Measurements from ENCODE around the gene PBX1.

PBX1 gene

GRCh38 chr1:164843743-164844500, 284.9 kb downstream of the PBX1 start:
- no peak for DNase-seq

GRCh38 chr1:164846731-164847691, 288.0 kb downstream of the PBX1 start:
- DNase-seq = no peak

GRCh38 chr1:164853146-164853545, 294.2 kb downstream of the PBX1 start:
- DNase-seq = no peak

GRCh38 chr1:164855716-164856329, 296.8 kb downstream of the PBX1 start:
- no peak for DNase-seq

GRCh38 chr1:164856381-164856780, 297.4 kb downstream of the PBX1 start:
- no peak for DNase-seq

- DNase-seq = no peak
These were observed 298.5 kb downstream of the PBX1 start for GRCh38 chr1:164857439-164857838.

- DNase-seq = no peak
These were observed 299.2 kb downstream of the PBX1 start for GRCh38 chr1:164858096-164858632.

- DNase-seq = no peak
These were observed 302.6 kb downstream of the PBX1 start for GRCh38 chr1:164861632-164862031.

- no peak for DNase-seq
These were observed 304.1 kb downstream of the PBX1 start for GRCh38 chr1:164863056-164863455.

- DNase-seq = no peak
These were observed 305.2 kb downstream of the PBX1 start for GRCh38 chr1:164864161-164864560.

GRCh38 chr1:164865385-164865784, 306.4 kb downstream of the PBX1 start:
- DNase-seq = no peak

- no peak for DNase-seq
These were observed 308.6 kb downstream of the PBX1 start for GRCh38 chr1:164867590-164867989.

- DNase-seq = no peak
These were observed 310.0 kb downstream of the PBX1 start for GRCh38 chr1:164868990-164869389.

GRCh38 chr1:164875518-164875917, 316.5 kb downstream of the PBX1 start:
- DNase-seq = no peak

GRCh38 chr1:164876398-164877116, 317.6 kb downstream of the PBX1 start:
- no peak for DNase-seq

- DNase-seq = no peak
These were observed 321.2 kb downstream of the PBX1 start for GRCh38 chr1:164880199-164880598.

- DNase-seq = no peak
These were observed 321.7 kb downstream of the PBX1 start for GRCh38 chr1:164880644-164881043.

GRCh38 chr1:164885311-164885710, 326.3 kb downstream of the PBX1 start:
- no peak for DNase-seq

GRCh38 chr1:164886101-164886500, 327.1 kb downstream of the PBX1 start:
- DNase-seq = no peak

- DNase-seq = no peak
These were observed 332.6 kb downstream of the PBX1 start for GRCh38 chr1:164891615-164892014.

- no peak for DNase-seq
These were observed 336.3 kb downstream of the PBX1 start for GRCh38 chr1:164895026-164895912.

All from CD4-positive, alpha-beta T cell treated with Interferon alpha-2 for 1 hour (primary cell).